HL-60 (cell line): Measurements from ENCODE around the gene PTPRM.

ENCODE experiments used
- CTCF ChIP-seq: IDR thresholded peaks from one replicate; pipeline ENCODE4 v1.5.1; 2011; ENCODE audit warnings: low read length, control low read depth, inconsistent platforms; ENCODE audit not compliant: insufficient read depth
- GABPA ChIP-seq: IDR thresholded peaks from 2 replicates; pipeline ENCODE4 v1.6.1; 2012; ENCODE audit warnings: low read depth

DNA sequence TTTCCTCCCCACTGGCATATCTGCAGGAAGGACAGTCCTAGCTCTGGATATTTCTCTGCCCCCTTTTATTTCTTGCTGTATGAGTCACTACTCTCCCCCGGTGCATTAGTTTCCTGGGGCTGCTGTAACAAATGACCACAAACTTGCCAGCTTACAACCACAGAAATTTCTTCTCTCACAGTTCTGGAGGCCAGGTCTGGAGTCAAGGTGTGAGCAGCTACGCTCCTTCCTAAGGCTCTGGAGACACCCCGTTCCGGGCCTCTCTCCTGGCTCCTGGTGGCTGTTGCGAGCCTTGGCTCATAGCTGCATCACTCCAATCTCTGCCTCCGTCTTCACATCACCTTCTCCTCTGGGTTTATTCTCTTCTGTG is 34.1 kb downstream of the PTPRM start:
- TF ChIP-seq CTCF, result no peak
- no peak for TF ChIP-seq GABPA
